Measurements from ENCODE around the gene CERCAM.

CERCAM gene

DNA sequence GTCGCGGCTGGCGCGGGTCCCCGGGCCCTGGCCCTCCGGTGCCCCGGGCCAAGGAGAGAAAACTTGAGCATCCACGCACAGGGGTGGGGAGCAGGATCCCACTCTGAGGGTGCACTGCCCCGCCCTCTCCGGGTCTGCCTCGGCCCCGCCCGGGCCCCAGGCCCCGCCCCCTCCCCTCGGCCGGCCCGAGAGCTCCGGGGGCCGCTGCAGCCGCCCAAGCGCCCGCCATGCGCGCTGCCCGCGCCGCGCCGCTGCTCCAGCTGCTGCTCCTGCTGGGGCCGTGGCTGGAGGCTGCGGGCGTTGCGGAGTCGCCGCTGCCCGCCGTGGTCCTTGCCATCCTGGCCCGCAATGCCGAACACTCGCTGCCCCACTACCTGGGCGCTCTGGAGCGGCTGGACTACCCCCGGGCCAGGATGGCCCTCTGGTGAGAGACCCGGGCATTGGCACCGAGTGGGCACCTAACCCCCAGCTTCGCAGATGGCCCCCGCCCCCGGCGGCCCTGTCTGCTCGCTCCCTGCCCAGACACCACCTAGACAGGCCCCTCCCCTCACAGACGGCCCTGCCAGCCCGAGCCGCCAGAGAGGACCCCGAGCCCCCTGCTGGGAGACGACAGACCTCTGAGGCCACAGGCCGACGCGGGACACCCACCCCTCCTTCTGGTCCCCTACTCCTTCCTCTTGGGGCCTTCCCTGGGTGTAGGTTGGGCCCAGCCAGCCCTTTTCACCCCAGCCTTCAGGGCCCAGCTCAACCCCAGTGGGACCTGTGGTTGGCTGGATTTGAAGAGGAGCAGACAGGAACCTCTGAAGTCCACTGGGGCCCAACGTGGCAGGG lies at the start of gene CERCAM:
TSS of gene CERCAM (plus strand) at position 207 of the 831 bp plus-strand sequence. CDS start at position 228, 21 bp downstream.
- no peak for DNase-seq

- DNase-seq: no peak
Observed at GRCh38 chr9:128371630-128372117, 49.0 kb upstream of the CERCAM start.

- DNase-seq: no peak
Observed at GRCh38 chr9:128372188-128372641, 48.4 kb upstream of the CERCAM start.

- no peak for DNase-seq
Observed at GRCh38 chr9:128372784-128373183, 47.9 kb upstream of the CERCAM start.

- DNase-seq: no peak
Observed at GRCh38 chr9:128374221-128374675, 46.4 kb upstream of the CERCAM start.

DNA sequence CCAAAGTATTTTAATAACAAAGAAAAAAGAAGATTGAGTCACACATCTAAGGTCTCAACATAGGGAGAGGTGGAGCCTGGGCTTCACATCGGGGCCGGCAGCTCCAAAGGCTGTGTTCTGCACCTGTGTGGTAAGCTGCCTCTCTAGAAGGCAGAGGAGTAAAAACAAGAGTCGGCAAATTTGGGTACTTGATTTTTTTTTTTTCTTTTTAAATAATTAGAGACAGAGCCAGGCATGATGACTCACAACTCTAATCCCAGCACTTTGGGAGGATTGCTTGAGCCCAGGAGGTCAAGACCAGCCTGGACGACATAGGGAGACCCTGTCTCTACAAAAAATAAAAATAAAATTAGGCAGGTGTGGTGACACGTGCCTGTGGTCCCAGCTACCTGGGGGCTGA lies 44.8 kb upstream of the CERCAM start:
- no peak for DNase-seq

- no peak for DNase-seq
Observed at GRCh38 chr9:128382261-128382660, 38.4 kb upstream of the CERCAM start.

- DNase-seq: no peak
Observed at GRCh38 chr9:128383007-128383753, 37.5 kb upstream of the CERCAM start.

- DNase-seq: no peak
Observed at GRCh38 chr9:128383791-128384190, 36.9 kb upstream of the CERCAM start.

- no peak for DNase-seq
Observed at GRCh38 chr9:128384801-128385495, 35.7 kb upstream of the CERCAM start.

DNA sequence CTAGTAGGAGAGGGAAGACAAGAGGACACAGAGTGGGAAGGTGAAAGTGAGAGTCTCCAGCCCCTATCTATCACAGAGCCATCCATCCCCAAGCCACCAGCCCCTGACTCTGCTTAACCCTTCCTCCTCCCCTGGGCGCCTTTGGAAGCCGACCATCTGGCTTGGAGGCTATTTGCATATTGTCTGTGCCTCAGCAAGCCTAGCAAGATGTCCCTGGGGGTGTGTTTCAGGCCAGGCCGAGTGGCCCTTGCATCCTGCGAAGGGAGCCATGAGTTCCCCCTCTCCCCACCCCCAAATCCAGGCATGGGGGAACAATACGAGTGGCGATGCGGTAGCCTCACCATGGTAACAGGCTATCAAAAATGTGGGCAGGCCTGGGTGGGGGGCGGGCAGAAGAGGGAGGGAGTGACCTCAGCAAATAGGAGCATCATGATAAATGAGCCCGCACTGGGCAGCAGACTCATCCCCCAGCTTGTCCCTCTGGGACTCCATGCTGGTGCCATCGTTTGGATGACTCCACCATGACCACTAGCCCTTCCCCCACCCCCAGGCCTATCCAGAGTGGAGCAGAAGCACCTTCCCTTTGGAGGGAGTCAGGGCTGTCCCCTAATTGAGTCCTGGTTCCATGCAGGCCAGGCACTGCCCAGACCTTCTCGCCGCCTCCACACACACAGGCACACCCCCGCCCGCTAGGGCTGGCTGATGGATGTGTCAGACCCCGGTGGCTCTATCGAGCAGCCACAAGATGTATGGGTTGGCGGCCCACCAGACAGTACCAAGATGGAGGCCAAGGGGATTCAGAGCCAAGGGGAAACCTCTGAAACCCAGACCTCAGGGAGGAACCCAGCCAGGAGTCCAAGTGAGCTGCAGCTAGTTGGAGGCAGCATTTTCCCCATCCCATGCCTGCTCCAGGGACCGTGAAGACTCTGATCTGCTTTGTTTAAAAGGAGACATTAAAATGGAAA lies 34.9 kb upstream of the CERCAM start:
- DNase-seq: no peak

DNA sequence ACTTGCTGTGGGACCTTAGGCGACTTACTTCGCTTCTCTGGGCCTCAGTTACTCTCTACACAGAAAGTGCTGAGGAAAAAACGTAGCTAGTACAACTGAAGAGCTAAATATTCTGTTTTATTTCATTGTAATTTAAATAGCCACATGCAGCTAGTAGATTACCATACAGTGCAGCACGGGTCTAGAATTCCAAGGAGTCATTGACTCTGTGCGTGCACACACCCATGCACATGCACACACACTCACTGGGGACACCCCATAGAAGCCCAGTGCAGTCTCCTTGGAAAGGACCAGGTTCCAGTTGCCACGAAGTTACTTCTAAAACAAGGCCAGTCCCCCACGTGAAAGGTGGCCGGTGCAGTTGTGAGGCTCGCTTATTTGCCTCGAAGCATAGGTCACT lies 32.5 kb upstream of the CERCAM start:
- DNase-seq: no peak

DNA sequence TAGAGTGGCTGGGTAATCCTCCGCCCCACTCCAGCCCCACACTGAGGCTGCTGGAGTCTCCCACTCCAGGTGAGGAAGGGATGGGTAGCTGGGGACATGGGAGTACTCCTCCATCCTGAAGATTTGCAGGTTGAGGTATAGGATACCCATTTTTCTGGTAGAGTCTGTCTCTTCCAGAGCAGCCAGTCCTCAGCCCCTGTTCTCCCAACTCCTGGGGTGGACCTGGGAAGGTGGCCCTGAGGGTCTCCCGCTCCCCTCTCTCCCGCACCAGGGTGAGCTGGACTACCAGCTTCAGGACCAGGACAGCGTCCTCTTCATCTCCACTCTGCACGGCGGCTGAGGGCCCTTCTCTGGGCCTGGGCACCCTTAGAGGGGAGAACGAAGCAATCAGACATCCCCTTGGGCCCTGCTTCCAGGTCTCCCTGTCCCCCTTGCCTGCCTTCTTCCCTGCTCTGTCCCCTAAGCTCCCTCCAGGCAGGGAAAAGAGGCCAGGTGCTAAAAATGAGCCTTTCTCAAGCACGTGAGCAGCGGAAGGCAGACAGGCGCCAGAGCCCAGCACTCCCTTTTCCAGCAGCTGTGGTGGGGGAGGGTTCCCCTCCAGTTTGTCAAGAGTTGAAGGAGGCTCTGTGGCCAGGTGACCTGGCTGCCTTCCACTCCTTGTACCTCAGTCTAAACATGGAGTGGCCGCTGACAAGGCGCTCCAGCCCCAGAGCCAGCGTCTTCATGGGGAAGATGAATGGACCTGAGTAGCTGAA lies 31.1 kb upstream of the CERCAM start:
- no peak for DNase-seq

GRCh38 chr9:128390150-128390812 lies 30.4 kb upstream of the CERCAM start:
- DNase-seq: no peak

- no peak for DNase-seq
Observed at GRCh38 chr9:128390813-128391711, 29.6 kb upstream of the CERCAM start.

DNA sequence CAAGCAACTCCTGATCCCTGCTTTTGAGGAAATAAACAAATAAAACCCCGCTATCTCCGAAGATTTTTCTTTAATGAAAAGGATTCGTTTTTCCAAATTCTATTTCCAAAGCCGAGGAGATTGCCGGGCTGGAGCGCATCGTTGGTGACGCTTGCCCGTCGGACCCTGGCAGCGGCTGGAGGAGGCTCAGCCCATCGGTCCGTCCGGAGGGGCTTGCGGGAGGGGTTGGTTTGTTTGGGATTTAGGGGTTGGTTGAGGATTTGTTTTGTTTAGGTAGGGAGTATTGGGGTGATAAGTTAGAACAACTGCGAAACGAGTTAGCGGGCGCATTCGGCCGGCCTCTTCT lies 28.7 kb upstream of the CERCAM start:
- DNase-seq: no peak

DNA sequence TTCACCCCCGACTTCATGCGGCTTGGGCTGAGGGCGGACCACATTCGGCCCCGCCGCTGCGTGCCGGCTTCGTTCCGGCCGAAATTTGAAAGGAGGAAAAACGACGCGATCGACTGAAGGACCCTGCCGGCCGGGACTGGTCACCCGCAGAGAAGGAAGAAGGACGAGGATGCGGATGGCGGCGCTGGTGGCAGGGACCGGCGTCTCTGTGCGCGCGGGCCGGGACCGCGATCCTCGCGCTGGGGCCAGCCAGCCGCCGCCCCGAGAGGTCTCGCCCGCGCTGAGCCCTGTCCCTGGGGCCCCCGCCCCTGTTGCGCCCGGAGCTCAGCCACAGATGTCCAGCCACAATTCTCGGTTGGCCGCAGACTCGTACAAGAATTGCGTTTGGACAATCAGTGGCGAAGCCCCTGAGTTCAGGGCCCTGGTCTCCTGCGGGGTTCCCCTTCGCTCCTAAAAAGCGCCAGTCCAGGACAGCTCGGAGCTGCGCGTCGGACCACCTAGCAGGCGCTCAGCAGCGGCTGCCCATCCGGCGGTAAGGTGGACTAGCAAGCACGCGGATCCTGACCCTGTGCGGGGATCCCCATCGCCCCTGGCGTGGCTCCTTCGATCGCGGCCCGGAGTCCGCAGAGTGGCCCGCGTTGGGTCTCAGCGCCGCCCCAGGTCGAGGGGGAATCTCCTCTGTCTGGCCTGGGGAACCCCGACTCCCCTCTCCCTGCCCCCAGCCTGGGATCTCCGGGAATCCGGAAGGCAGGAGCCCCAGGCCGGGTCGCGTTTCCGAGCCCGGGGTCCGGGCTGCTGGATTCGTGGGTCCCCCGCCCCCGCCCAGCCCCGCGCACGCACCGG lies 28.1 kb upstream of the CERCAM start:
- DNase-seq: no peak

DNA sequence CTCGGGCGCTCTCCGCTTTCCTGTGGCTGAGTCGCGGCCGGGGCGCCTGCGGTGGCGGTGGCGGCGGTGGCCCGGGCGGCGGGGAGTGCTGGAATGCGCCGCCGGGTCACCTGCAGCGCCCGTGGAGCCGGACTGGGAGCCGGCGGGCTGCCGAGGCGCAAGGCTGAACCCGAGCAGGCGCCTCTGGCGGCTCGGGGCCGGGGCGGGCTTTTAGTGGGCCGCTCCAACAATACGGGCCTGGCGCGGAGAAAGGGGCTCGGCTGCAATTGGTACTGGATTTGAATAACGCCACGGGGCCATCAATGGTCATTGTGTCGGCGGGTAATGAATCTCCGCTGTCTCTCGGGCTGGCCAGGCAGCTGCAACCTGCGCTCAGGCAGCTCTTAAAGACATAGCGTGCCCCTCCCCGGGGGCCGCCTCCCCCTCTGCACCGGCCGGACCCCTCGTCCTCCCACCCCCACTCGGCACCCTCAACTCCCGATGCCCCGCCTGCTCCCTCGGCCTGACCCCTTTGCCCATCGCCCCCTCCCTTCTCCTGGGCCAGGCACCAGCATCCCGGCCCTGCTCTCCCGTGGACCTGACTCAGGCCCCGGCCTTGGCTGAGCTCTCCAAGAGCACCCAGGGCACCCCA lies 27.4 kb upstream of the CERCAM start:
- no peak for DNase-seq

Data from NCI-H1436 (cell line).